ENCODE results near the gene TCF4.

Gene TCF4

DNA sequence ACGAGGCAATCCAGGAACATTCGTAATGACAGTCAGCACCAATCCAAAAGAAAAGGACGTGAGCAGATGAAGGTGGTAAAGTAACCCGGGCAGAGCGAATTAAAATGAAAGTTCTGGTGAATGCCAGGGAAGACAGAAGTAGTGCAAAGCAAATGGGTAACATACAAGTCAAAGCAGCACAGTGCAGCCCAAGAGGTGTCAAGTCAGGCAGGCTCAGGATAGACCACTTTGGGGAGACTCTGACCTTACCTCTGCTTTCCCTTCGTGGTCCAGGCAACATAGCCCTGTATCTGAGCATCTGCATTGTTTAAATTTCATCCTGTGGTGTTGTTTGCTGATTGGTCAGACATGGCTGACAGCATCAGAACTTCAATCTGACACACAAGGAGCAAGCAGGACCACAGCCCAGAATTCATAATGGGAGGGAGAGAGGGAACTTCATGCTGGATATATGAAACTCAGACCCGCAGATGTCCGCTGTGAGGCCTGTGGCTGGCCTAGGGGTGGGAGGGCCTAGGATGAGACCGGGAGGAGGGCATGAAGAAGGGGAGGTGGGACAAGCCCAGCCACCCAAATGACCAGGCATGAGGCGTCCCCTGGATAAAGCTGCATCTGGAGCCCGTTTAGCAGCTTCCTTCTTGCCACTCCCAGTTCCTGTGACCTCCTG is 285.7 kb downstream of the TCF4 start:
- peak; percentile 74 for DNase-seq (ENCODE audit: extremely low read depth, low read depth)
- TF ChIP-seq, protein P1, sequence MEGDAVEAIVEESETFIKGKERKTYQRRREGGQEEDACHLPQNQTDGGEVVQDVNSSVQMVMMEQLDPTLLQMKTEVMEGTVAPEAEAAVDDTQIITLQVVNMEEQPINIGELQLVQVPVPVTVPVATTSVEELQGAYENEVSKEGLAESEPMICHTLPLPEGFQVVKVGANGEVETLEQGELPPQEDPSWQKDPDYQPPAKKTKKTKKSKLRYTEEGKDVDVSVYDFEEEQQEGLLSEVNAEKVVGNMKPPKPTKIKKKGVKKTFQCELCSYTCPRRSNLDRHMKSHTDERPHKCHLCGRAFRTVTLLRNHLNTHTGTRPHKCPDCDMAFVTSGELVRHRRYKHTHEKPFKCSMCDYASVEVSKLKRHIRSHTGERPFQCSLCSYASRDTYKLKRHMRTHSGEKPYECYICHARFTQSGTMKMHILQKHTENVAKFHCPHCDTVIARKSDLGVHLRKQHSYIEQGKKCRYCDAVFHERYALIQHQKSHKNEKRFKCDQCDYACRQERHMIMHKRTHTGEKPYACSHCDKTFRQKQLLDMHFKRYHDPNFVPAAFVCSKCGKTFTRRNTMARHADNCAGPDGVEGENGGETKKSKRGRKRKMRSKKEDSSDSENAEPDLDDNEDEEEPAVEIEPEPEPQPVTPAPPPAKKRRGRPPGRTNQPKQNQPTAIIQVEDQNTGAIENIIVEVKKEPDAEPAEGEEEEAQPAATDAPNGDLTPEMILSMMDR (IDR thresholded peaks at IDR 0.05; ENCODE audit: low read depth, low read length, missing control alignments), result no peak
- H3K4me3 ChIP-seq (replicated peaks; ENCODE audit: low read depth, low read length), result peak overlapping the region; percentile 62

DNA sequence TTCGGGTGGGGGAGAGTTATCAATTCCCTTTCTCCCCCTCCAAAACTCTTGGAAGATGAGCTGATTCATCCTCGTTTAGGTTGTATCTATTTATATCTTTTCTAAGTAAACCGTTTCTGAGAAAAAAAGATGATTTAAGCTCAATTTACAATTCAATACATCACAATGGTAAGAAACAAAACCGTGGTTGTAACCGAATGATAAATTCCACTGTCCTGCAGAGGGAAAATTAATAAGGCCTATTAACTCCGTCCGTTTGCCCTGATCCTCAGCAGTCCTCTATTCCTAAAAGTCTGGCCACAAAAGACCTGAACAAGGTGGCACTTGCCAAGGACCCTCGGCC is 286.2 kb downstream of the TCF4 start:
- TF ChIP-seq, protein P1 (IDR thresholded peaks at IDR 0.05; ENCODE audit: low read depth, low read length, missing control alignments), result no peak
- no peak for DNase-seq (ENCODE audit: extremely low read depth, low read depth)
- H3K4me3 ChIP-seq (replicated peaks; ENCODE audit: low read depth, low read length), result peak overlapping the region; percentile 62

DNA sequence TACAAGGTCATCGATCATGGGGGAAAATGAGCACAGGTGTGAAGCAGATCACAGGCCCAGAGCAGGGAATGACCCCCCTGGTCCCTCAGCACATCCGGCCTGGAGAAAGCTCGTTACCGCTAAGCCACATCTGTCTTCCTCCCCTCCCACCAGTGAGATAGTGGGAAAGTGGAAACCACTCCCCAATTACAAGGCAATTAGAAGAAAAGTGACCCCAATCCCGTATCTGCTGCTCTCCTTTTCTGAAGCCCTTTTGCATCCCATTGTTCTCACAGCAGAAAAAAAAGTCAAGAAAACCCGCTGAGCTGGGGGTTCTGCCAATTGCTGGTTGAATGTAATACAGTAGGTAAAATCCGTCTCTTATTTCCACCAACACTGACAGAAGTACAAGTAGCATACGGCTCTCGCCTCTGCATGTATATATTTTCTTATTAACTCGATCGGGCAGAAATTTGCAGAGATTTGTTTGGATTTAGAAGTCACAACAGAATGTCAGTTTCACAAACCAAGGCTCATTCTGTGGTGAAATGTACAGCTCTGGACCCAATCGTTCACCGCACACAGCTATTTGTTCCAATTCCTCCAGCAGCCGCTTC is 287.0 kb downstream of the TCF4 start:
- TF ChIP-seq, protein P1 (IDR thresholded peaks at IDR 0.05; ENCODE audit: low read depth, low read length, missing control alignments), result no peak
- peak; percentile 77 for DNase-seq (ENCODE audit: extremely low read depth, low read depth)
- H3K4me3 ChIP-seq (replicated peaks; ENCODE audit: low read depth, low read length), result peak overlapping the region; percentile 62

DNA sequence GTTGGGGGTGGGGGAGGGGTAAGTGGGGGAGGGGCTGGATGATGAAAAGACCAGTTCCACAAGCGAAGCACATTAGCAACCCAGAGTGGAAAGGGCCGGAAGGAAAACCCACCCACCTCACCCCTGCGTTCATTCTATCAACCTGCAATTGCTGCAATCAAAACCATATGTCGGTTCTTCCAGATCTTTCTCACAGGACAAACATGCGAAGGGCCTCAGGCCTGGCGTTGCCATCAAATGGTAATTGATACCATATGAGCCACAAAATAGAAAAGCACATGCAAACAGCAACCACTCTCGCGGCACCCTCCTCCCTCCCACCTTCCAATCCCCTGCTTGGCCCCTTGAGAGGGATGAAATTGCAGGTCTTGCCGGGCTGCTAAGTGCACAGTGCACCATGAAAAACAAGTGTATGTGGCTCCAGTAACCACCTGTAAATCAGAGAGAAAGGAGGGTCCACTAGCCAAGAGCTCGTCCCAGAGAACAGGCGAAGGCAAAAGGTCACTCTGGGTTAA is 287.5 kb downstream of the TCF4 start:
- H3K4me3 ChIP-seq (replicated peaks; ENCODE audit: low read depth, low read length), result peak overlapping the region; percentile 62
- TF ChIP-seq, protein P1 (IDR thresholded peaks at IDR 0.05; ENCODE audit: low read depth, low read length, missing control alignments), result no peak
- peak; percentile 99 for DNase-seq (ENCODE audit: extremely low read depth, low read depth)

DNA sequence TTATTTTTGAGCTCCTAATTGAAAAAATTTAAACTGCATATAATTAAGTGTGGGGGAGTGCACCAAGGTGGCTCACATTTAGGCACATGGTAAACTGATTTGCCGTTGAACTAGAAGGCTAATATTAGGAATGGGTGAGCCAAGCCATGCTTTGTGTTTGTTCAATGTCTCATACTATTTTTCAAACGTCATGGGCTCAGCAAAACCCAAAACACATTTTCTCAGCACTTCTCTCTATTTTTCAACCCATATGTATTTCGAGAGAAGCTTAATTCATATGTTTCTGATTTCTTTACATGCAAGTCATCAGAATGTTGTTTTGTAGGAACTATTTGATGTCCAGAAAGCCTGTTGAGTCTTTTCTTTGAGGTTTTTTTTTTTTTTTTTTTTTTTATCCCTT is 291.2 kb downstream of the TCF4 start:
- no peak overlapping the region for H3K4me3 ChIP-seq (replicated peaks; ENCODE audit: low read depth, low read length)
- TF ChIP-seq, protein P1 (IDR thresholded peaks at IDR 0.05; ENCODE audit: low read depth, low read length, missing control alignments), result no peak
- no peak for DNase-seq (ENCODE audit: extremely low read depth, low read depth)

DNA sequence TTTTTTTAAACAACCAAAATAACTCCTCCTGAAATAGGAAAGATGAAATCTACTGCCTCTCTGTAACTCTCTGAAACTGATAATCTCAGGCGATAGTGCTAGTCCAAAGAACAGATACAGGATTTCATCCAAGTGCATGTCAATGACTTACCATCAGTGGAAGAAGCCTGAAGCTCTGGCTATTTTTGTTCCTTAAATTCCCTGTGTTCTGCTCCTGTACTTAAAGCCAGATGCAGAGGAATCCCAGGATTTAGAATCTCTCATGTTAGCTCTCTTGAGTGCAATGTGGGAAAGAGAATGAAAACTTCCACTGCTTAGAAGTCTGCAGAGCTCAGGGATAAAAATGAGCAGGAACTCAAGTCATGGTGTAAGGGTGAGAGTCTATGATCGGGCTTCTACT is 291.9 kb downstream of the TCF4 start:
- TF ChIP-seq, protein P1 (IDR thresholded peaks at IDR 0.05; ENCODE audit: low read depth, low read length, missing control alignments), result no peak

More for the DNA sequence above, 291.9 kb downstream of the TCF4 start:
- DNase-seq (ENCODE audit: extremely low read depth, low read depth), result no peak
- H3K4me3 ChIP-seq (replicated peaks; ENCODE audit: low read depth, low read length), result no peak overlapping the region
